Activated CD8-positive, alpha-beta memory T cell treated with anti-CD3 and anti-CD28 coated beads, Interleukin-2, amount 10 ng/mL, durations not matched to agents 7 days and 5 days (primary cell): ENCODE measurements around the gene FAM13B. TPM values are rescaled to one million over a fixed set of nuclear protein-coding genes. Genes with fewer than 3 reads are reported as not detected.
"Not testable (repeated sequence)": the region's sequence is repeated elsewhere in the genome, so short reads cannot be mapped to it uniquely, and the experiment has no call there.

Source experiments
- ATAC-seq: fragments of 150-1000 bp; cut with Tn5 transposase; one replicate; pipeline ENCODE4 v1.10.0; 2021; ENCODE audit warnings: moderate library complexity
- CTCF ChIA-PET: fragments of 350-600 bp; sonication (Branson Sonifier 250); formaldehyde crosslinking; loops from one replicate; lab custom pipeline; 2021; ENCODE audit warnings: antibody characterized with exemption; lab: Charles Lee
- DNase-seq: peaks from one replicate; pipeline ENCODE4 v3.0.0-alpha.2; 2020
- H3K27ac Mint-ChIP-seq: one replicate; pipeline ENCODE4 v1.8.0; 2021; ENCODE audit warnings: mild to moderate bottlenecking, mixed read lengths
- H3K27me3 Mint-ChIP-seq: one replicate; pipeline ENCODE4 v1.8.0; 2021; ENCODE audit warnings: mixed read lengths
- H3K36me3 Mint-ChIP-seq: one replicate; pipeline ENCODE4 v1.8.0; 2021; ENCODE audit warnings: mild to moderate bottlenecking, mixed read lengths
- H3K4me1 Mint-ChIP-seq: one replicate; pipeline ENCODE4 v1.8.0; 2021; ENCODE audit warnings: mixed read lengths
- H3K4me3 Mint-ChIP-seq: one replicate; pipeline ENCODE4 v1.8.0; 2021; ENCODE audit warnings: mild to moderate bottlenecking, moderate library complexity, mixed read lengths
- H3K9me3 Mint-ChIP-seq: one replicate; pipeline ENCODE4 v1.8.0; 2022; ENCODE audit warnings: low read depth, mixed read lengths
- total RNA-seq, 2 experiments: library from RNA; stranded (reverse); gene quantifications; one replicate each; pipeline ENCODE4 v1.2.3, GENCODE V29; 2021

The FAM13B gene
- 10 to 100 TPM; 31.4 to 38.8 TPM for total RNA-seq

DNA sequence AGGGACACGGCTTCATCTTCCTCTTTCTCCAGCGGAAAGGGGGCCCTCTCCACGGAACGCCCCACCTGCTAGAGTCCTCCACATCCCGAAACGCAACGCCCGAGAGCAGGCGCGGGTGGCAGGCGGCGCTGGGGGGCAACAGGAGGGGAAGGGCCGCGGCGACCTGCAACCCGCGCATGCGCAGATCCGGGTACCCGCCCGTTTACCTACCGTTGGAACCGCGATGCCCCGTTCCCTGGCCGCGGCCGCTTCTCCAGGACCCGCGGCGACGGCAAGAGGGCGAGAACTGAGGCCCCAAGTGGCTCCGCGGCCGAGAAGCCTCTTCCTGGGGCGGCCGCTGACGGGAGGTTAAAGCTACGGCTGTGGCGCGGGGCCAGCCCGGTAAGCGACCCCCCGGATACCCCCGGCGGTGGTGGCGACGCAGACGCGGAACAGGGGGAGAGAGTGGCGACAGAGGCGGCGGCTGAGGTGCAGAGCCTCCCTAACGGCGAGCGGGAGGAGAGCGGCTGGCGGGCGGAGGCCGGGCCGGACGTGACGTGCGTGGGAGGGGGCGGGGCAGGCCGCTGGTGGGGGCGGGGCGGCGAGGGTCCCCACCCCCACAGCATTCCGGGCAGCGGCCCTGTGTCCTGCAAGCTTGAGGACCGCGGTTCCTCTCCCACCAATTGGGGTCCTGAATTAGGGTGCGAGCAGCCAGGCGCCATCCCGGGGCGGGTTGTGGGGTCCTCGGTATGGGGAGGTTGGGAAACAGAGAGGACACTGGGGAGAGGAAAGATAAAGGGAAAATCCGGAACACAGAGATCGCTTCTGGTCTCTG is at the start of gene FAM13B:
TSS of gene FAM13B (minus strand) at position 508 of the 814 bp plus-strand sequence. CDS start 13,968 bp downstream, outside the sequence.
- DNase-seq (peak; percentile 88), ATAC-seq (peak; percentile 76)
- CTCF ChIA-PET: interaction anchor here (1.1 to 12.7 kb wide), 4 partner anchors 32 to 101 kb away, joined by 4 to 244 read pairs (median 26); no protein-coding TSS in a partner anchor
- H3K9me3 Mint-ChIP-seq: no peaks in the 10 kb centered on the region
- H3K27ac Mint-ChIP-seq: peak within 1 kb of the TSS; percentile 98
- no peaks in the 10 kb centered on the region for H3K27me3 Mint-ChIP-seq
- peak within 1 kb of the TSS; percentile 96 for H3K4me3 Mint-ChIP-seq
- H3K36me3 Mint-ChIP-seq: peaks cover 30% of the 10 kb centered on the region
- peaks cover 56% of the 10 kb centered on the region for H3K4me1 Mint-ChIP-seq

DNA sequence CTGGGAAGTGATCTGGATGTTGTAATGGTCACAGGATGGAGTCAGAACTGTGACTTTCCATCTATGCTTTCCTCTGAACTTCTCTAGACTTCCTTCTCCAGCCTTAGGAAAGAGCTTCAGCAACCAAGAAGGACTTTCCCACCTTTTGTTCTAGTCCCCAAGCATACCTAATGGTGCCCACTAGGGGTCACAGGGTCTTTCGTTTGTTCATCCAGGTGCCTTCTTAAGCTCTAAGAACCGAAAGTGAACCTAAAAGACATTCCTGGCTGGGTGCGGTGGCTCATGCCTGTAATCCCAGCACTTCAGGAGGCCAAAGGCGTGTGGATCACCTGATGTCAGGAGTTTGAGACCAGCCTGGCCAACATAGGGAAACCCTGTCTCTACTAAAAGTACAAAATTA is 49.2 kb upstream of the FAM13B start:
- ATAC-seq (no peak), DNase-seq (no peak)
- Mint-ChIP-seq H3K27ac (no peak overlapping the region), H3K27me3 (no peaks in the 10 kb centered on the region), H3K9me3 (no peaks in the 10 kb centered on the region), H3K4me1 (peaks cover 15% of the 10 kb centered on the region), H3K36me3 (no peaks in the 10 kb centered on the region), H3K4me3 (no peak overlapping the region)
- CTCF ChIA-PET: interaction anchor here (0.8 to 7.8 kb wide), 12 partner anchors 9 to 90 kb away, joined by 3 to 127 read pairs (median 4); no protein-coding TSS in a partner anchor

GRCh38 chr5:138078006-138078643 is 45.2 kb upstream of the FAM13B start:
- DNase-seq (no peak), ATAC-seq (no peak)
- CTCF ChIA-PET: interaction anchor here (0.8 to 7.8 kb wide), 20 partner anchors 11 to 448 kb away, joined by 3 to 127 read pairs (median 6); no protein-coding TSS in a partner anchor
- no peak overlapping the region for H3K4me3 Mint-ChIP-seq
- H3K27me3 Mint-ChIP-seq: peaks cover 9% of the 10 kb centered on the region
- peaks cover 15% of the 10 kb centered on the region for H3K4me1 Mint-ChIP-seq
- no peak overlapping the region for H3K27ac Mint-ChIP-seq
- no peaks in the 10 kb centered on the region for H3K36me3 Mint-ChIP-seq
- H3K9me3 Mint-ChIP-seq: no peaks in the 10 kb centered on the region

DNA sequence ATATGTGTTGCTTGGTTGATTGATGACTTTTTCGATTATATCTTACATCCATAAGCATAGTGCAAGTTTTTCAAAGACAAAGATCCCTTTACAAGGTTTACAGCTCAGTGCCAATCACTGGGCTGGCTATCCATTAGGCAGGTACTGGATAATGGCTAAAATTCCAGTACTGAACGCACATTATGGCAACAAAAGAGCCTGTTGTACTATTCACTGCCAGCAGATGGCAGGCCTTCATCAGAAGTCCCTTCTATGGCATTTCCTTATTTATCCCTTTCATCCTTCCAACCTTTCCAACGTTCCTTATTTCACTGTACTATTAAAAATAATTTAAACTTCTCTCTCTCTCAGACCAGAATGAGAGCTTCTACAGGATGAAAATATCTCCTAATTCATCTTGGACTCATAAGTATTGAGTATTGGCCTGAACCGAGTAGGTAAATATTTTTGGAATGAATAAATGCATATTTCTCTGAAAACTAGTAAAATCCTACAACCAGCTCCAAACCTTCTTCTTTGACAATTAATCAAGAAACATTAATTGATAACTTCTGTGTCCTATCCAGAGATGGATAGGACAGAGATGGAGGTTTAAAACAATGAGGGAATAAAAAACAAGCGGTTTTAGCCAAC is 44.3 kb upstream of the FAM13B start:
- no peak overlapping the region for H3K27ac Mint-ChIP-seq
- no peaks in the 10 kb centered on the region for H3K9me3 Mint-ChIP-seq
- H3K36me3 Mint-ChIP-seq: no peaks in the 10 kb centered on the region
- CTCF ChIA-PET: interaction anchor here (0.8 to 7.8 kb wide), 28 partner anchors 11 to 447 kb away, joined by 3 to 127 read pairs (median 5); no protein-coding TSS in a partner anchor
- H3K27me3 Mint-ChIP-seq: peaks cover 11% of the 10 kb centered on the region
- ATAC-seq (no peak), DNase-seq (peak; percentile 61)
- H3K4me3 Mint-ChIP-seq: no peak overlapping the region
- peaks cover 17% of the 10 kb centered on the region for H3K4me1 Mint-ChIP-seq

- not testable (repeated sequence) for H3K9me3 Mint-ChIP-seq, ATAC-seq, H3K4me3 Mint-ChIP-seq, H3K27ac Mint-ChIP-seq, H3K36me3 Mint-ChIP-seq, H3K27me3 Mint-ChIP-seq, DNase-seq
- CTCF ChIA-PET: interaction anchor here (1.0 to 10.3 kb wide), 7 partner anchors 8 to 291 kb away, joined by 3 to 244 read pairs (median 16); partner anchors contain the start of gene FAM13B
- peaks cover 21% of the 10 kb centered on the region for H3K4me1 Mint-ChIP-seq
These were observed 37.1 kb upstream of the FAM13B start for GRCh38 chr5:138070026-138070425.

- Mint-ChIP-seq H3K4me1 (peaks cover 21% of the 10 kb centered on the region), H3K27me3 (peaks cover 7% of the 10 kb centered on the region), H3K4me3 (no peak overlapping the region), H3K9me3 (no peaks in the 10 kb centered on the region), H3K36me3 (no peaks in the 10 kb centered on the region), H3K27ac (no peak overlapping the region)
- peak; percentile 58 for ATAC-seq
- peak; percentile 74 for DNase-seq
- CTCF ChIA-PET: interaction anchor here (0.7 to 10.3 kb wide), 27 partner anchors 8 to 439 kb away, joined by 3 to 244 read pairs (median 4); partner anchors contain the start of genes FAM13B and WNT8A
These were observed 36.1 kb upstream of the FAM13B start for GRCh38 chr5:138068742-138069600.

DNA sequence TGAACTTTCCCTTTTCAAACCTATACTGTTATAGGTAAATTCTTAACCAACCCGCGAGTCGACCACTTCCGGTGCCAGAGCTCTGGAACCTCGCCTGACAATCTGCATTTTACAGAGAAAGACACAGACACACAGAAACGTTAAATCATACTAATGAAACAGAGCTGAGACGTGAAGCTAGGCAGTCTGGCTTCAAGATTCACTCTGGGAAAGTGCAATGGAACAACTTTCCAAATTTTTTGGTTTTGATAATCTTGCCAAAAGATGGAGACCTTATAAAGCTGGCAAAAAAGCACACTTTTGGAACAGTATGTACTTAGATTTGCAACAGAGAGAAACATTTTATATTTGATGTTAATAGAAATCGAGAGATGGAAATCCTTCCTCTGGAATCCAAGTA is 35.1 kb upstream of the FAM13B start:
- no peak for ATAC-seq
- no peak overlapping the region for H3K4me3 Mint-ChIP-seq
- H3K36me3 Mint-ChIP-seq: no peaks in the 10 kb centered on the region
- no peak for DNase-seq
- H3K27ac Mint-ChIP-seq: no peak overlapping the region
- CTCF ChIA-PET: interaction anchor here (0.7 to 10.3 kb wide), 16 partner anchors 10 to 438 kb away, joined by 4 to 244 read pairs (median 5); partner anchors contain the start of gene FAM13B
- H3K9me3 Mint-ChIP-seq: no peaks in the 10 kb centered on the region
- peaks cover 21% of the 10 kb centered on the region for H3K4me1 Mint-ChIP-seq
- H3K27me3 Mint-ChIP-seq: peaks cover 5% of the 10 kb centered on the region

DNA sequence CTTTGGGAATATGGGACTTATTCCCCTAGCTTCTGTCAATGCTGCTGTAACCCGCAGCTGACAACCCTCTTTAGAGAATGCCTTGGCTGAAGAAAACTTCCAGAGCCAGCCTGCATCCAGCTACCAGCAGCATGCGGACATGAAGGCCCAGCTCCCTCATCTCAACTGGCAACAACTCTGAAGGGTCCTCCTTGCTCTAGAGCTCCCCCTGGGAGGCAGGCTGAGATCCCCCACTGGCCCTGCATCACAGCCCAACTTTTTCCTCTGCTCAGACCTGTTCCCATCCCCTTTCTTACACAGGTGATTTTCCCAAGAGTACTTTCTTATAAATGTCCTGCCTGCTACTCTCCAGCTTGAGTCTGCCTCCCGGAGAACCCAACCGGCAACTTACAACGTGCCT is 32.2 kb upstream of the FAM13B start:
- DNase-seq (no peak), ATAC-seq (no peak)
- H3K4me1 Mint-ChIP-seq: peaks cover 10% of the 10 kb centered on the region
- CTCF ChIA-PET: interaction anchor here (0.8 to 10.3 kb wide), 8 partner anchors 9 to 436 kb away, joined by 3 to 244 read pairs (median 9); partner anchors contain the start of gene FAM13B
- no peaks in the 10 kb centered on the region for H3K9me3 Mint-ChIP-seq
- H3K4me3 Mint-ChIP-seq: no peak overlapping the region
- peaks cover 2% of the 10 kb centered on the region for H3K27me3 Mint-ChIP-seq
- H3K36me3 Mint-ChIP-seq: no peaks in the 10 kb centered on the region
- no peak overlapping the region for H3K27ac Mint-ChIP-seq

DNA sequence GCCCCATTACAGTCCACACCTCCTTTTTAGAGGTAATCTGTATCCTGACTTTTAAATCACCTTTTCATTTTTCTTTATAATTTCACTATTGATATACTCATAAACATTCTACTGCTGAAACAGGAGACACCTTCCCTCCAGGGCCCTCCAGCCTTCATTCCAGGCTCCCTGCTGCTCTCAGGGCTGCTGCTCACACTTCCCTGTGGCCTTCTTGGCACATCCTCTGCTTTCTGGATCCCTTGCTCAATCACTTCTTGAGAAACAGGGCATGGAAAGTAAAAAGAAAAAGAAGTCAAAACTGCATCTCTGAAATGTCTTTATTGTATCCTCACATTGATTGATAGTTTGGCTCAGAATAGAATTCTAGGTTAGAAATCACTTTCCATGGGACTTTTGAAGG is 31.6 kb upstream of the FAM13B start:
- H3K4me1 Mint-ChIP-seq: peaks cover 6% of the 10 kb centered on the region
- no peaks in the 10 kb centered on the region for H3K9me3 Mint-ChIP-seq
- H3K27me3 Mint-ChIP-seq: no peaks in the 10 kb centered on the region
- H3K27ac Mint-ChIP-seq: no peak overlapping the region
- DNase-seq (no peak), ATAC-seq (no peak)
- no peaks in the 10 kb centered on the region for H3K36me3 Mint-ChIP-seq
- no peak overlapping the region for H3K4me3 Mint-ChIP-seq
- CTCF ChIA-PET: interaction anchor here (0.8 to 10.3 kb wide), 8 partner anchors 9 to 435 kb away, joined by 3 to 244 read pairs (median 9); partner anchors contain the start of gene FAM13B

- Mint-ChIP-seq H3K36me3 (no peaks in the 10 kb centered on the region), H3K27ac (no peak overlapping the region), H3K9me3 (no peaks in the 10 kb centered on the region), H3K4me3 (no peak overlapping the region), H3K4me1 (peaks cover 11% of the 10 kb centered on the region), H3K27me3 (peaks cover 17% of the 10 kb centered on the region)
- ATAC-seq (no peak), DNase-seq (no peak)
- CTCF ChIA-PET: interaction anchor here (0.6 to 2.5 kb wide), 4 partner anchors 10 to 82 kb away, joined by 3 to 12 read pairs (median 4); no protein-coding TSS in a partner anchor
These were observed 22.1 kb upstream of the FAM13B start for GRCh38 chr5:138054847-138055558.

DNA sequence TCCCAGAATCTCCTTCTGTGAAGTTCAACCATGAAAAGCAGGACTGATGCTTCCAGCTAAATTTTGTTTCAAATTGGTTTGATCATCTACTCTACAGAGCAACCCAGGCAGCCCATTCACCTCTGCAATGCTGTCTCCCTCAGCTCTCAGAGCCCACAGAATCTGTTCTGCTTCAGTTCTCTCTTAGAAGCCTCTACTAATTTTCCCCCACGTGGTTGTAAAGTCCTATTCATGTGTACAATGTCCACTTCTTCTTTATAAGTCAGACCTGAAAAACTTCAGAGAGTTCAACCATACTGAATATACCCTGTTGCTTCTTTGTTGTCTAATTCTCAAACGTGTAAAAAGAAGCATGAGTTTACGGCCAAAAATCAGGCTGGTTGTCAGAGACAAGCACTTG is 21.3 kb upstream of the FAM13B start:
- Mint-ChIP-seq H3K4me1 (peaks cover 11% of the 10 kb centered on the region), H3K27me3 (peaks cover 17% of the 10 kb centered on the region), H3K36me3 (no peaks in the 10 kb centered on the region), H3K4me3 (no peak overlapping the region), H3K27ac (no peak overlapping the region), H3K9me3 (no peaks in the 10 kb centered on the region)
- DNase-seq: no peak
- no peak for ATAC-seq
- CTCF ChIA-PET: interaction anchor here (0.9 to 1.6 kb wide), 4 partner anchors 11 to 23 kb away, joined by 3 to 6 read pairs (median 5); no protein-coding TSS in a partner anchor
